SK-N-MC (cell line): Measurements from ENCODE around the gene MAP1LC3B.

Experiments used
- EZH2 ChIP-seq: fragments of 200-600 bp; sonication (generic); IDR thresholded peaks from one replicate; pipeline ENCODE4 v1.6.1; 2017; ENCODE audit warnings: antibody characterized with exemption
- POLR2AphosphoS5 ChIP-seq: IDR thresholded peaks from 2 replicates; pipeline ENCODE4 v1.6.1; 2012; ENCODE audit warnings: mild to moderate bottlenecking, low read depth, low read length, borderline replicate concordance

DNA sequence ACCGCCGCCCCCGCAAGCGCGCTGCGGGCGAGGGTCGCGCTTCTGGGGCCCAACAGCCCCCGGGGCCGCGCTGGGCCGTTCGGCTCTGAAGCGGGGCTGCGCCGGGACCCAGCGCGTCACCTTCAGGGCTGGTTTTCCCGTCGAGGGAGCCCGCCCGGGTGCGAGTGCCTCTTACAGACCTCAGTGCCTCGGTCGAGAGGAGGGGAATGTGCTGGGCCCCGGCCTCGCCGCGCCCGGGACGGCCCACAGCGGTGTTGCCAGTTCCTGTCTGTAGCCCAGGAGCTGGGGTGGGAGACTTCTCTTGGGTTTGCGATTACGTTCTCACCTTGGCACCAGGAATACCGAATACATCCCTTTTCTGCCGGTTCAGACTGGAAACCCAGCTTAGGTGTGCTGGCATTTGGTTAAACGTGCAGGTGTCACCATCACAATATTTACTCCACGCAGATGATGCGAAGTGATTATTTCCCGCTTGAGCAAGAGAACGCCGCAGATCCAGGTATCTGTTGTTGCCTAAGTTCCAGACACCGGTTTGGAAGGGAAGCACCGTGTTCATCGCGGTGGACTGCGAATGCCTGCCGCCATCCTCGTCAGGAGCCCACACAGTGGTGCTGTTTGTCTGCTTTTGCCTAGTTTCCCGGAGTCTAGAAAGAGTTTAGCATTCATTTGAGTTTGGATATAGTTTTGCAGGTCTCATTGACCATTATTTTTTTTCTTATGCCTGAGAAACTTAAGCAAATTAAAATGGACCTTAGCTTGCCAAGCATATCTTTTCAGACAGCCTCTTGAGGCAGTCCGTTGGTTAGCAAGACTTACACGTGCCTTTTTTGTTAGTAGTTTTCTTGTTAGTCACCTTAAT, 914 bp downstream of the MAP1LC3B start:
- no peak for TF ChIP-seq POLR2AphosphoS5
- TF ChIP-seq EZH2, result no peak
